WTC11 (cell line): ENCODE data around the gene RAB24. TPM values are rescaled to one million over a fixed set of nuclear protein-coding genes. Genes with fewer than 3 reads are reported as not detected.

ENCODE experiments used
- ATAC-seq: fragments of 200-7000 bp; cut with Tn5 transposase; 2 replicates; pipeline ENCODE4 v1.10.0; 2021; ENCODE audit warnings: mild to moderate bottlenecking, moderate library complexity
- CTCF ChIA-PET: fragments of 300-600 bp; sonication (Branson Sonifier 250); formaldehyde crosslinking; loops from one replicate; lab custom pipeline; 2021; ENCODE audit warnings: antibody characterized with exemption; lab: Charles Lee
- POLR2A ChIA-PET: fragments of 350-600 bp; sonication (Branson Sonifier 250); formaldehyde crosslinking; loops from one replicate; lab custom pipeline; 2021; ENCODE audit warnings: antibody characterized with exemption; lab: Charles Lee
- DNase-seq: peaks from one replicate; pipeline ENCODE4 v3.0.0; 2021; ENCODE audit warnings: low spot score
- H3K27ac Mint-ChIP-seq: 2 replicates; pipeline ENCODE4 v1.8.0; 2021; ENCODE audit warnings: mixed read lengths
- H3K27me3 Mint-ChIP-seq: 2 replicates; pipeline ENCODE4 v1.8.0; 2021; ENCODE audit warnings: low read depth, mild to moderate bottlenecking, moderate library complexity, mixed read lengths
- H3K36me3 Mint-ChIP-seq: 2 replicates; pipeline ENCODE4 v1.8.0; 2021; ENCODE audit warnings: mixed read lengths
- H3K4me1 Mint-ChIP-seq: 2 replicates; pipeline ENCODE4 v1.8.0; 2022; ENCODE audit warnings: mixed read lengths
- H3K4me3 Mint-ChIP-seq: 2 replicates; pipeline ENCODE4 v1.8.0; 2021; ENCODE audit warnings: mild to moderate bottlenecking, moderate library complexity, mixed read lengths
- H3K9me3 Mint-ChIP-seq: 2 replicates; pipeline ENCODE4 v1.8.0; 2021; ENCODE audit warnings: mixed read lengths
- ARID4B ChIP-seq: sonication (generic); formaldehyde crosslinking; IDR thresholded peaks from 2 replicates; pipeline ENCODE4 v1.8.0; 2023; ENCODE audit warnings: missing genetic modification reagents, mild to moderate bottlenecking, borderline replicate concordance
- CREM ChIP-seq: sonication (generic); formaldehyde crosslinking; IDR thresholded peaks from 2 replicates; pipeline ENCODE4 v1.8.1; 2022; ENCODE audit warnings: mild to moderate bottlenecking, missing genetic modification reagents, moderate library complexity
- E2F4 ChIP-seq: sonication (generic); formaldehyde crosslinking; IDR thresholded peaks from 2 replicates; pipeline ENCODE4 v1.8.1; 2022; ENCODE audit warnings: low read depth, mild to moderate bottlenecking, moderate library complexity, missing genetic modification reagents, borderline replicate concordance
- EMX1 ChIP-seq: fragments of 250-450 bp; sonication (Bioruptor Pico); IDR thresholded peaks from 2 replicates; pipeline ENCODE4 v1.8.0; 2021; ENCODE audit warnings: mild to moderate bottlenecking
- ETV6 ChIP-seq: sonication (generic); formaldehyde crosslinking; IDR thresholded peaks from 2 replicates; pipeline ENCODE4 v1.8.1; 2022; ENCODE audit warnings: mild to moderate bottlenecking, missing genetic modification reagents
- FOXJ3 ChIP-seq: sonication (generic); formaldehyde crosslinking; IDR thresholded peaks from 2 replicates; pipeline ENCODE4 v1.9.0; 2021; ENCODE audit warnings: missing genetic modification reagents, mild to moderate bottlenecking, borderline replicate concordance
- HMGXB4 ChIP-seq: sonication (generic); formaldehyde crosslinking; IDR thresholded peaks from 2 replicates; pipeline ENCODE4 v1.8.1; 2023; ENCODE audit warnings: mild to moderate bottlenecking, moderate library complexity, missing genetic modification reagents
- MYBL2 ChIP-seq: sonication (generic); formaldehyde crosslinking; IDR thresholded peaks from 2 replicates; pipeline ENCODE4 v1.8.1; 2023; ENCODE audit warnings: mild to moderate bottlenecking, moderate library complexity, missing genetic modification reagents
- NFE2L1 ChIP-seq: sonication (generic); formaldehyde crosslinking; IDR thresholded peaks from 2 replicates; pipeline ENCODE4 v1.8.1; 2023; ENCODE audit warnings: missing genetic modification reagents
- NR1H2 ChIP-seq: sonication (generic); formaldehyde crosslinking; IDR thresholded peaks from 2 replicates; pipeline ENCODE4 v1.9.0; 2021; ENCODE audit warnings: mild to moderate bottlenecking, moderate library complexity, missing genetic modification reagents
- OVOL2 ChIP-seq: fragments of 250-450 bp; sonication (Bioruptor Pico); IDR thresholded peaks from 2 replicates; pipeline ENCODE4 v1.9.0; 2021; ENCODE audit warnings: mild to moderate bottlenecking, borderline replicate concordance
- RORB ChIP-seq: fragments of 250-450 bp; sonication (Bioruptor Pico); IDR thresholded peaks from 2 replicates; pipeline ENCODE4 v1.9.0; 2021; ENCODE audit warnings: mild to moderate bottlenecking
- TP53 ChIP-seq: sonication (generic); formaldehyde crosslinking; IDR thresholded peaks from 2 replicates; pipeline ENCODE4 v1.8.1; 2023; ENCODE audit warnings: mild to moderate bottlenecking, missing genetic modification reagents
- ZBTB21 ChIP-seq: sonication (generic); formaldehyde crosslinking; IDR thresholded peaks from 2 replicates; pipeline ENCODE4 v1.8.1; 2023; ENCODE audit warnings: mild to moderate bottlenecking, missing genetic modification reagents, borderline replicate concordance
- ZMAT4 ChIP-seq: fragments of 250-450 bp; sonication (Bioruptor Pico); IDR thresholded peaks from 2 replicates; pipeline ENCODE4 v1.9.0; 2021; ENCODE audit warnings: mild to moderate bottlenecking
- ZNF232 ChIP-seq: sonication (generic); formaldehyde crosslinking; IDR thresholded peaks from 2 replicates; pipeline ENCODE4 v1.8.0; 2022; ENCODE audit warnings: mild to moderate bottlenecking, missing genetic modification reagents
- ZNF396 ChIP-seq: fragments of 250-450 bp; sonication (Bioruptor Pico); IDR thresholded peaks from 2 replicates; pipeline ENCODE4 v1.8.0; 2021; ENCODE audit warnings: mild to moderate bottlenecking, moderate library complexity, borderline replicate concordance
- ZNF512 ChIP-seq: sonication (generic); formaldehyde crosslinking; IDR thresholded peaks from 2 replicates; pipeline ENCODE4 v1.8.1; 2022; ENCODE audit warnings: missing genetic modification reagents, borderline replicate concordance
- total RNA-seq: library from RNA; stranded (reverse); gene quantifications from 3 replicates; pipeline ENCODE4 v1.2.3, GENCODE V29; 2021

RAB24 gene
- total RNA-seq, 1 experiment from 2014 or later, result 37.0 TPM

- no peak for TF ChIP-seq MYBL2 (CRISPR knock-in tag)
- no peak for TF ChIP-seq NR1H2
- TF ChIP-seq TP53, result no peak
- no peak for TF ChIP-seq ARID4B (CRISPR knock-in tag)
- TF ChIP-seq CREM (CRISPR knock-in tag), result no peak
- no peak for TF ChIP-seq RORB (CRISPR knock-in tag)
- TF ChIP-seq FOXJ3 (CRISPR knock-in tag), result no peak
- TF ChIP-seq EMX1, result no peak
- no peak for TF ChIP-seq ZMAT4 (CRISPR knock-in tag)
Measured at GRCh38 chr5:177334155-177334551, 30.6 kb upstream of the RAB24 start (continued).

- Mint-ChIP-seq H3K4me3 (no peak overlapping the region), H3K4me1 (peaks cover 24% of the 10 kb centered on the region), H3K9me3 (no peaks in the 10 kb centered on the region), H3K27me3 (no peaks in the 10 kb centered on the region), H3K36me3 (peaks cover 53% of the 10 kb centered on the region), H3K27ac (peak overlapping the region; percentile 87)
- TF ChIP-seq ZNF512 (CRISPR knock-in tag) (no peak), CREM (CRISPR knock-in tag) (no peak), ZNF232 (no peak), E2F4 (no peak), ZNF396 (no peak), OVOL2 (no peak), ETV6 (CRISPR knock-in tag) (no peak), ZBTB21 (CRISPR knock-in tag) (no peak), NFE2L1 (CRISPR knock-in tag) (no peak), HMGXB4 (CRISPR knock-in tag) (no peak)
- POLR2A ChIA-PET, result no interaction called here
- no peak for ATAC-seq
- CTCF ChIA-PET, result interaction anchor here (1.6 to 1.7 kb wide), 2 partner anchors 15 to 37 kb away, joined by 4 to 6 read pairs; no protein-coding TSS in a partner anchor
- DNase-seq, result no peak
Measured at GRCh38 chr5:177333420-177334154, 30.1 kb upstream of the RAB24 start.
